D341Med (cell line): ENCODE data around the gene GPR146.

Experiments used
- DNase-seq: peaks from one replicate; pipeline ENCODE4 v3.0.0; 2012; ENCODE audit warnings: low spot score

Gene GPR146

DNA sequence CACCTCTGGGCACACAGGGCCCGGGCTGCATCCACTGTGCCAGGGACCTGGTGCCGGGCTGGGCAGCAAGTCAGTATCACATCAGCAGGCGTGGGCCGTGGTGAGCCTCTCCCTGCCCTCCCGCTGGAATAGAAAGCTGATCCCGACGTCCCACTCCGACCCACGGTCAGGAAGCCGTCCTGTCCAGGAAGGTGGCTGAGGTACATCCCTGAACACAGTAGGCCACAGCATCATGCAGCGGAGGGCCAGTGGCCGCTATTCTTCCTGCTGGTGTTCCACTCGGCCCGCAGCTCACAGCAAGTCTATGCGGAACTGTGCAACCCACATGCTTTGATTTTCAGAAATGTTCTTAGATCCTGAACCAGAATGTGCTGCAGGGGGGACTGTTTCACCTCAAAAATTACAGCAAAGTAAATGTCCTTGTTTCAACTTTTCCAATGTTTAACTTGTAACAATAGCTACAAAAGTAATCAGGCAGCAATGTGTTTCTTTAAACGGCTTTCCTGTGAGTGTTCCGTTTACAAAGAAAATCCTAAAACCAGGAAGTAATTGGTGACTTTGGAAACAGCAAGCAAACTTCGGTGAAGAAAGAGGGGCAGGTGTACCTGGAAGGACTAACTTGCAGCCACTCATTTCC lies 676 bp upstream of the GPR146 start:
- no peak for DNase-seq

DNA sequence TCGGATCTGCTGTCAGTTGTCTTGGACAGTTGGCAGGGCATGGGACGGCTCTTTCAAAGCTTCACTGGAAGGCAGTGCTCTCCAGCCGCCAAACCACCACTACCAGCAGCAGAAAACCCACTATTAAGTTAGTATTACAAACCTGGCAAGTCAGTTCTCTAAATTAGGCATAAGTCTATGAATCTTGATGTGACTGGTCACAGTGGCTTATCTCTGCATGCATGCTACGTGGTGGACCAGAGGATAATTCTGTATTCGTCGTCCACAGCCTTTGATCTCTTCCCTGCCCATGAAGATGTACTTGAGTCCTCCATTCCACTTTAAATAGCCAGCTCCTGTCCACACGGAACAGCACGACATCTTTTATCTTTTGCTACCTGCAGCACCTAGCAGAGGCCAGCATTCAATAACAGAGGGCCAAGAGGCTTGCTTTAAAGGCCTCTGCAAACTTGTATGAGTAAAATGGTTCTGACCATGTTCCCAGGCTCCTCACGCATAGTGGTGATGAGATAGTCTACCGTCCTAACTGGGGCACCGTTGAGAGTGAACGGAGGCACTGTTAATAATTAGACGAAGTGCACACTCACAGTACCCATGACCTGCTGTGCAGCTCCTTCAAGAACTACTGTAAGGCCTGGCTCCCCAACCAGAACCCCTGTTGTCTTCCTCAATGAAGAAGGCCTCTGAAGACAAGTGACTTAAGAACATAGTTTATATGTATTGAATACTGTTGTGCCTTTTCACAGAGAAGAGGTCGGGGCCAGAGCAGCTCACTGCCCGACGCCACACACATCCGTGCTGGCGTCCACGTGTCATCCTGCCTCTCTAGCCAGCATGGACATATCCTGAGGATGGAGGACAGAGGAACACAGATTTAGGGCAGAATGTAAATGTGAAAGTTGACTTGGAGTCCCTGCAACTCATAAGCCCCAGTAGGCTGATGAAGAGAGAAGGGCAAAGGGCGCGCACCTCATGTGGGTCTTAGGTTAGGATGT lies 1.0 kb downstream of the GPR146 start:
- DNase-seq: no peak

DNA sequence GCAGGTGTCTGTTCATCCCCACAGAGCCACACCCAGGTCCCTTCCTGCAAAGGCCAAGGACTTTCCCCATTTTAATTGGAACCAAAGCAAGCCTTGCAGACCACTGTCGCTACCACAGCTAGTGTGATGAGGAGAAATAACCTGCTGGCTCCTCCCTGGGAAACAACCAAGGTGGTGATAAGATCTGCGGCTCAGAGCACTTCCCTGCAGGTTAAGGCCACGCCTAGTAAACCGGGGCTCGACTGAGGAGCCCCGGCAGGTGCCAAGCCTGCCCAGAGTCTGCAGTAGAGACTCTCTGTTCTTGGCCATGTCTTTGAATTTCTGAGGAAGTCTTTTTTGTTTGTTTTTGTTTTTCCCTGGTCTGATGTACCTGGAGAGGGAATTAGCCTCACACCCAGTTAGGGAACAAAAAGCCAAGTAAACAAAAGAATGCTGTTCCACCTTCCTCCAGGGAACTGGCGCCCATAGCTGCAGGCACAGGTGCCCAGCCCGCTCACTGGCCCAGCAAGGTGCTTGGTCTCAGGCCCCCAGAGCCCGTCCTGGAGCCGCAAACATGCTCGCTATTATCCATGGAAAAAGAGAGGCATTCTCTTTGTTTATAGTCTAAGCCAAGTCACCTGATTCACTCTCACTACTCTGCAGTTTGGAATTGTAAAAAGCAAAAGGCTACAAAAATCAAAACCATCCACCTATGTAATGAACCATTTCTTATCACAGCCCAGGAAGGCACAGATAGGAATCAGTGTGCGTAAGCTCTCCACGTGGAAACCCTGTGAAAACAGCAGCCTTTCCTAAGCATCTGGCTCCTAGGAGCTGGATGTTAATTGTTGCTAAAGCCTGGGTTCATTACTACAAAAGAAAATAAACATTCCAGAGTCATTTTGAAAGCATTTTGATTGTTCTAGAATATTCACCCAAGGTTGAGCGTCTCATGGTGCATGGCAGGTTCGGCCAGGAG lies 2.7 kb downstream of the GPR146 start:
- no peak for DNase-seq

DNA sequence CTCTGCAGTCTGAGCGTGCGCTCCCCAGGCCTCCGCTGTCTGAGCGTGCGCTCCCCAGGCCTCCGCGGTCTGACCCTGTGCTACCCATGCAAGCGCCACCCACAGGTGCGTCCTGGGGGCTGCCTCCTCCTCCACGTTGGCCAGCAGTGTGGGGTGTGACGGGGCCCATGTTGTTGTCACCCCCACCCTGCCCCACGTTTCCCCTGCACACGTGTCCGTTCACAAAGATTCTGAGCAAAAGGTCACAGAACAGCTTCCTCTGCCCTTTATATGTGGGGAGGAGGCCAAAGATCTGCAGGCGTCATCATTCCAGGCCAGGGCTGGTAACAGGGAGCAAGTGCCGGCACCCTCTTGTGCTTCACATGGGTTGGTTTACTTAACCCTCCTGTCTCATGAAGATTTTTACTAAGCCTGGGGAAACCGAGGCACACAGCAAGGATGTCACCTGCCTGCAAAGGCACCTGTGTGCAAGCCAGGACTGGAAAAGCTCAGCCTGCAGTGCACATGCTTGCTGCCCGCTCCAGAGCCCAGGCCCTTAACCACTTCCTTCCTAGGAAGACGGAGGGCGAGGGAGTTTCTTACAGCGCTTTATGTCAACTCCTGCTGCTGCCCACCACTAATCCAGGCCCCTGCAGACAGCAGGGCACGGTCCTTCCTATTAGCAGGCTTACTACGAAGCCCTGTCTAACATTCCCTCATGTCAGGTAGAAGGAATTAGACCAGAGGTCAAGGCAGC lies 4.8 kb downstream of the GPR146 start:
- no peak for DNase-seq

DNA sequence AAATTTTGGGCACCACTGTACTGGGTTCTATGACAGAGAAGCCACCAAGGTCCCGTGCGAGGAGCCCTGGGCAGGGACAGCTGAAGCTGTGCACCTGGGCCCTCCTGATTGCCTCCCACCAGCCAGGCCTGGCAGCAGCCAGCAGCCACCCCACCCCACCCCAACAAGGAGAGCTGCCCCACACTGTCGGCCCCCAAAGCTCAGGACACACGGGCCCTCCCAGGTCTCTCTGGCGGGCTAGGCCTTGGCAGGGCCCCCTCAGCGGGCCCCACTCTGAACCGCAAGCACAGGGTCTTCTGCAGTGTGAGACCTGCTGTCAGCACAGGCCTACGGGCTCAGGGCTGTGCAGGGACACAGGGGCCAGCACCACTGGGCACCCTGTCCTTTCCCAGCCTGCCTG lies 5.5 kb downstream of the GPR146 start:
- no peak for DNase-seq

DNA sequence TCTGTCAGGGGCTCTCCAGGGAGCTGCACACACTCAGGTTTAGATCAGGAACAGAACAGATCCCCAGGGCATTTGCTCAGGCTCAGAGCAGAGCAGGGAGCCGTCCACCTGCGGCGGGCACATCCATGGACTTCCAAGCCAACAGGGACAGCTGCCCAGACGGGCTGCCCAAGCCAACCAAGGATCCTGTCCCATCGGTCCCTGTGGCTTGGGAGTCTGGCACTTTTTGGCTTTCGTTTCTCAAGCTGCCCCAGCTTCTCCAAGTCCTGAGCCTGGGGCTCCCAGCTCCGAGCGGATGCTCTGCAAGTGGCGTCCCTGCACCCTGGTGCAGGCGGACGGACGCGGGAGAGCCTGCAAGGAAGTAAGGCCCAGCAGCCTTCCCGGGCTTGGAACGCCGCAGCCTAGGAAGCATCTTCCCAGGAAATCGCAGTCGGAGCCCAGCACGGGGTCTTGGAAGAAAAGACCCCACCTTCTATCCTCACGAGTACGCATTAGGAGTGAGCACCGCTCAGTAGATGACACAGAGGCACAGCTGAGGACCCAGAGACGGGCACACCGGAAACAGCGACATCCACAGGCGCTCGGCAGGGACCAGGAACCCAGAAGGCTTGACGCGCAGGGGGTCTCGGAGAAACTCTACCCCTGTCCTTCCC lies 6.0 kb downstream of the GPR146 start:
- no peak for DNase-seq

DNA sequence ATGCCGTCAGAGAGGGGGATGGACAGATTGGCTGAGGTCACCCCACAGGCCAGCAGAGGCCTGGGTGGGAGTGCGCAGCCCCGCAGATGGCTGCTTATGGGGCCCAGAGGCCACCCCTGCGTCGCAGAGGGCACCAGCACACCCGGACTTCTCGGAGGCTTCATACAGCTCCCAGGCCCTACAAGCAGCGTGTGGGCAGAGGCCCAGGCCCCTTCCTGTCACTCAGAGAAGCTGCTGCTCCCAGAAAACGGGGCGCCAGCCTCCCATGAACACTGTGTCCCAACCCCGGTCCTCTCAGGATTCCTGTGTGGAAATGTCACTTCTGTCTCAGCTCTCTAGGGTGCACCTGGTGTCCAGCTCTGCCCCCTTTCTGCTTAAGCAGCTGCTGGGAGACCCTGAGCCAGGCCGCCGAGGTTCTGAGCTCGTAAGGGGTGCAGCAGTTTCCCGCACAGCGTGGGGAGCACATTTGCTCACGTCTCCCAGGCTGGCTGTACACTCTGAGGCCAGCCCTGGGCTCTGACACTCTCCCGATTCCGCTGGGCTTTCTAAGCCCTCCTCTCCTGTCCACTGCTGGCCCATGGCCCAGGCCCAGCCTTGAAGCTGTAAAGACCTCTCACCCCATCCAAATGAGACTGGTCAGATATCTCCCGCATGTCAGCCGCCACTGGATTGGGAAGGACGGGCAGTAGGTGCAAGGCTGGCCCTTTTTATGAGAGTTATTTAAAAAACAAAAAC lies 6.8 kb downstream of the GPR146 start:
- DNase-seq: no peak

DNA sequence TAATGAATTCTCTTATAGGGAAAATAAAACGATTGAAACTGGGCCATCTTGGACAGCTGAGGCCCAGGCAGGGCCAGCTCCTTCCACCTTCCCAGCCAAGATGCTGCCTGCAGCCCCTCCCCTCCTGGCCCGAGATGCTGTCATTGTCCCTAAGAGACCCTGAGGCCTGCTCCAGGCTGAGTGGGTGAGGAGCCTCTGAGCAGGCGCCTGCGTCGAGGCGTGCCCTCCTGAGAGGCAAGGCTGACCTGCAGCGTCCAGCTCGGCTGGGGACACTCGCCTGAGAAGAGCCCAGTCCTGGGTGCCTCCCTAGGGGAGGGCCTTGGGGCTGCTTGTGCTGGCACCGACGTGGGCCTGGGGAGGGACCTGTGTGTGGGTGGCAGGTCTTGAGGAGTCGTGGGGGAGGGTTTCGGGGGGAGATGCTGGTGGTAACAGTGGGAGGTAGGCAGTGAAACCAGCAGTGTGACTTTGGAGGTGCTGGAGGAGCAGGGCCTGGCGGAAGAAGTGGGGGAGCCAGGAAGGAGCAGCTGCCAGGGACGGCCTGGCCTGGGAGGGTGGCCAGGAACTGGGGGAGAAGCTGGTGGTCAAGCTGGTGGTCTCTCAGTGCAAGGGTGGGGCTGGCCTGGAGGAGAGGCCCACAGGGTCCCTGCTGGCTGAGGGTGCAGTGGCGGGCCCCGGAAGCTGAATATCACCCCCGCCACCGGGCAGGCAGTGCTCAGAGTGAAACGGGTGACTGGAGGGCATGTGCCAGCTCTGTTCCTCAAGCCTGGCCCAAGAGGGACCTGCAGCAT lies 7.9 kb downstream of the GPR146 start:
- DNase-seq: no peak

DNA sequence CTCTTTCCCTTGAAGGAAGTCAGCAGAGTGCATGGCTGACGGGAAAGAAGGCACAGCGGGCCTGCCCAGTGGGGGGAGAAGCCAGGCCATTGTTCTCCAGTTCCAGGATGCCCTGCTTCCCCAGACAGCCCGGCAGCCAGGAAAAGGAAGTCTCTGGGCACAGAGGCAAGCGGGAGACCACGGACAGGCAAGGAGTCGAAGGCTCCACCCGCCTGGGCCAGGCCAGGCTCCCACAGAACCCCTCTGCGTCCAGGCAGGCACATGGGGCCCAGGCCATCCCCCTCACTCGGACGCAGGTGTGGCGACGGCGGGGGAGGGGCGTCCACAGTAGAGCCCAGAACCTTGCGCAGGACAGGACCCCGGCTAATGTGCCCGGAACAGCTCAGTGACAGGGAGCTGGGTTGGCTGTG lies 8.7 kb downstream of the GPR146 start:
- DNase-seq: no peak

DNA sequence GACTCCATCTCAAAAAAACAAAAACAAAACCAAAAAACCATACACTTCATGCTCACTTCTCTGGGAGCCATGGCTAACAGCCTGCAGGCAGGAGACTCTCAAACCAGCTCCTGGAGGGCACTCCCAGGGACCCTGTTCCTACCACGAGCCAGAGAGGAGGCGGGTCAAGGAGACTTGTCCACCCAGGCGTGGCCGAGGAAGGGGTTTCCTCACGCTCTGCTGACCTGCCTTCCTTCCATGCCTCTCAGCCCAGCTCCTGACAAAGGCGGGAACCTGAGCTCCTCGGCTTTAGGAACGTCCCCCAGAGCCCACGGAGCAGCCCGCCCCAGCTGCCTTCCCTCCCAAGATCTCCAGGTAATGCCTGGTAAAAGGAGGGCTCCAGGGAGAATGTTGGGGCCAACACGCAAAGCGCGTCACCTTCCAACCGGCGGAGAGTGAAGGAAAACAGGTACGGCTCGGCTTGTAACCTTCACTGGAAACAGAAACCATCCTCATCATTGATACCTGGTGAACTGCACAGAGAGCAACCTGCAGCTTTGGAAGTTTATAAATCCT lies 9.5 kb downstream of the GPR146 start:
- DNase-seq: no peak

DNA sequence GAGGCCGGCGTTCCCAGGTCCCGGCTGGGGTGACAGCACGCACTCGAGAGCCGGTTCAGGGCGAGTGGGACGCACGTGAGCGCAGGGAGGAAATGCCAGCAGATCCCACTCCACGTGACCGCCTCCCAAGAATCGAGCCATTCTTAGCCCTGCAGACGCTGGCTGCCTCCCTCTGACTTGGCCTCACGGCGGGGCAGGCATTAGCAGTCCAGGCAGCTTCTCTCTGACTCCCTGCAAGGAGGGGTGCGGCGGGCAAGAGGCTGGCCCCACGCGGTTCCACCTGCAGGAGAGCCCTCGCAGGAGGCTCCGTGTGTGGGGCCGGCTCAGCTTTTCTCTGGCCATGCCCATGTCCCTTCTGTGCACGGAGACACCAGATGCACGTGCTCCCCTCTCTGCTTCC lies 10.1 kb downstream of the GPR146 start:
- no peak for DNase-seq

DNA sequence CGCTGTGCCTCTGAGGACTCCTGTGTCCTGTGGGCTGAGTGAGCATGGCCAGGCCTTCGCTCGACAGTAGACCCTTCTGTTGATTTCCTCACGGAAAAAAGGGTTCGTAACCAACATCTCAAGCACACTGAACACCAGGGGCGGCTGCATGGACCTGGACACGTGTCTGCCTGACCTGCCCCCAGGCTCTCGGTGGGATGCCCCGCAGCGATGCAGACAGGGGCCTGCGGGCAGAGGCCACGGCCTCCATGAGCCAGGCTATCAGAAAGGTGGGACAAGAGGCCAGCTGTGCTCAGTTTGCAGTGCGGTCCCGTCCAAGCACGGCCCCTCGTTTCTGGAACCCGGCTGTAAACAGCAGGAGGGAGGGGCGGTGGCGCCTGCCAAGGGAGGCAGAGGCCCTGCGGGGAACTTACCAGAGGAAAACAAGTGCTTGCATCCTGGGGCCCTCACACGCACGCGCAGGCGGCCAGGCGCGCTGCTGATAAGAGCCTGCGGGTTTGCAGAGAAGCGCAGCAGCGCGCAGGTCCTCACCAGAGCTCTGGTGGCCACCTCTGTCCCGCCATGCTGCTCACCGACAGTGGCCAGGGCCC lies 10.6 kb downstream of the GPR146 start:
- no peak for DNase-seq

DNA sequence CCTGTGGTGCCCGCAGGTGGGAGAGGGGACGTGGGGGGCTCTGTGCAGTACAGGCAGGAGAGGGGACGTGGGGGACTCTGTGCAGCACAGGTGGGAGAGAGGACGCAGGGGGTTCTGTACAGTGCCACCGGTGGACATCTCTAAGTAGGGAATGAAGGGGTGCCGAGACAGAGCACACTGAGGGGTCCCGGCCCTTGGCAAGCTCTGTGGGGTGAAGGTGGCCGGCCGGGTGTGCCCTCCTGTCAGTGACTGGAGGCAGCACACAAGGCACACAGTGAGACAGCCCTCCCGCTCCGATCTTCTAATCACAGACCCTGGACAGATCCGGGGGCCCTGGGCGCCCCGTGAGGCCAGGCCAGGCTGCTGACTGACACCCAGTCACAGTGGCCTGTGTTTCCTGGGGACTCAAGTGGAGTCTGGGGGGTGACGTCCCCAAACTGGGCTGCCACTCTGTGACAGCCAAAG lies 11.2 kb downstream of the GPR146 start:
- DNase-seq: no peak

DNA sequence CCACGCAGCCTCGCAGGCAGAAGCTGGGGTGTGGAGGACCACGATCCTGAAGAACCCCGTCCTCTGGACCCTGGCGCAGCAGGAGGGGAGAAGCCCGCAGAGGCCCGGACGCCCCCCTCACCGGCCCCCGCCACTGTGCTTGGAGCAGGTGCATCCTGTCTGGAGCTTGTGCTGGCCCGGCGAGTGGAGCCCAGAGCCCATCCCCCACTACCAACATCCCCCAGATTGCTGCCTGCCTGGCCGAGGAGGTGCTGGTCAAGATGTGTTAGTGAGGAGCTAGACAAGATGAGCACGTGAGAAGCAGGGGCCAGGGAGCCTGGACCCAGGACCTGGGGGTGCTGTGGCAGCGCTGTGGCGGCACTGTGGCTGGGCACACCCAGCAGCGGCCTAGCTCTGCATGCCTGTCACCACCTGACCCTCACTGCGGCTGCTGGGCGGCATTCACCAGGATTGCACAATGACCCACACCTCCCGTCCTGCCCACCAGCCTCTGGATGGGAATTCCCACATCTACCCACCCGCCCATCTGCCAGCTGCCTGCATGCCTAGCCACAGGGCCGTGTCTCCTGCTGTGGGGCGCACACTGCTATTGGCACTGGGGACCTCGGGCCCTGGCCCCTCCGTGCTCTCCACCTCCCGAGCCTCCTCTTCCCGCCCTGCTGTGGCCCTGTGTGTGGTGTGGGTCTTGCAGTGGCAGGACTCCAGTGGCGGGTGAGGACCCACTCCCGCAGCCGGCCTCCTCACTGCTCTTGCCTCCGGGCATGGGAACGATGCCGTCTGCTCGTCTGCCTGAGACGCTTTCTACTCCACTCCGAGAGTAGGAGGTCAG lies 11.8 kb downstream of the GPR146 start:
- no peak for DNase-seq

DNA sequence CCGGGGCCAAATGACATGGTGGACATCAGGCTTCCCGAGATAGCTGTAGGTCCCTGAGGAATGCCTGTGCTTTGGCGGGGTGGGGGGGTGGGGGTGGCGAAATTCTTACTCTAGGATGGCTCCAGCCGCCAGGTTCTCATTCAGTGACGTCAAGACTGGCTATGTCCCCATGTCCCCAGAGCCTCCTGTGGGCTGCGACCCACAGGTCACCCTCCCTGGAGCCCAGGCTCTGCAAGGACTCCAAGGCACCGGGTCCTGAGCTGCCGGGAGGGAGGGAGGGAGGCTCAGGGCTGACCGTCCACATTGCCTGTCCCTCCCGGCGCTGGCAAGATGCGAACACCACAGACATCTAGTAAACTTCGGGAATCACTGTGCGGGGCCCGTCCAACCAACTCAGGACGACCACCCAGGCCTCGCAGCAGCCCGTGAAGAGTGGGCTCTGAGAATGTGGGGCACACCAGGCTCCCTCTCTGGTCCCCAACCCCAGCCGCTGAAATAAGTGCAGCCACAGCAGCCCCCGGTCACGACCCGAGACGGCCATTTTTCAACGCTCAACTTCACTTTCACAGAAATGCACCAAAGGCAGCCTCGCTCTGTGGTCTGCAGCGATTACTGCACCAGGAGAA lies 12.6 kb downstream of the GPR146 start:
- DNase-seq: no peak

DNA sequence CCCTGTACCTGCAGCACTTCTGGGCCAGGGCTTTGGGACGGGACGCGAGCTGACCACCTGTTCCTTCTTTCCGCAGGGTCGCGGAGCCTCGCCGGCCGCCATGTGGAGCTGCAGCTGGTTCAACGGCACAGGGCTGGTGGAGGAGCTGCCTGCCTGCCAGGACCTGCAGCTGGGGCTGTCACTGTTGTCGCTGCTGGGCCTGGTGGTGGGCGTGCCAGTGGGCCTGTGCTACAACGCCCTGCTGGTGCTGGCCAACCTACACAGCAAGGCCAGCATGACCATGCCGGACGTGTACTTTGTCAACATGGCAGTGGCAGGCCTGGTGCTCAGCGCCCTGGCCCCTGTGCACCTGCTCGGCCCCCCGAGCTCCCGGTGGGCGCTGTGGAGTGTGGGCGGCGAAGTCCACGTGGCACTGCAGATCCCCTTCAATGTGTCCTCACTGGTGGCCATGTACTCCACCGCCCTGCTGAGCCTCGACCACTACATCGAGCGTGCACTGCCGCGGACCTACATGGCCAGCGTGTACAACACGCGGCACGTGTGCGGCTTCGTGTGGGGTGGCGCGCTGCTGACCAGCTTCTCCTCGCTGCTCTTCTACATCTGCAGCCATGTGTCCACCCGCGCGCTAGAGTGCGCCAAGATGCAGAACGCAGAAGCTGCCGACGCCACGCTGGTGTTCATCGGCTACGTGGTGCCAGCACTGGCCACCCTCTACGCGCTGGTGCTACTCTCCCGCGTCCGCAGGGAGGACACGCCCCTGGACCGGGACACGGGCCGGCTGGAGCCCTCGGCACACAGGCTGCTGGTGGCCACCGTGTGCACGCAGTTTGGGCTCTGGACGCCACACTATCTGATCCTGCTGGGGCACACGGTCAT lies 13.3 kb downstream of the GPR146 start:
- no peak for DNase-seq
